ENCODE data around the gene FGF1. TPM values are rescaled to one million over a fixed set of nuclear protein-coding genes. Genes with fewer than 3 reads are reported as not detected.

The FGF1 gene
- total RNA-seq, 1 experiment from 2014 or later, result not detected

DNA sequence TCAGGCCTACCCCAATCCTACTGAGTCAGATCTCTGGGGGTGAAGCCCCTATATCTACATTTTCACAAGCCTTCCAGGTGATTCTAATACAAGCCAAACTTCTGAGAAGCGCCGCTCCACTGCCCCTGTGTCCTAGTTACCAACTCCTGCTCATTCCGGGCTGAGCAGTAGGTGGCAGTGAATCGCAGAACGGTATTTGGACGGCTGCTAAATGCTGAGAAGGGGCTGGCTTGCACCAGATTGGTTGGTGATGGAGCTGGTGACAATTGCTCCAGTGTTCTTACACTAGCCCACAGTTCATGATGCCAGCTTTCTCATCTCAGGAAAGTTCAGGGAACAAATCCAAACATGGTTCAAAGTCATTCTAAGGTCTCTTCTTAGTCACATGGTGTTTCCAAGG lies 31.1 kb upstream of the FGF1 start:
- Histone ChIP-seq H3K27ac (ENCODE audit: low read length) (peak overlapping the region; percentile 45; the same call in 1 of the 2 replicates), H3K9me3 (ENCODE audit: control insufficient read depth, insufficient read depth, low read depth, low read length) (no peaks in the 10 kb centered on the region), H3K4me1 (ENCODE audit: control insufficient read depth, insufficient read depth, low read length) (peaks cover 27% of the 10 kb centered on the region), H3K36me3 (ENCODE audit: control insufficient read depth, insufficient read depth, low read length) (no peaks in the 10 kb centered on the region), H3K4me3 (ENCODE audit: low read depth in 2 of 2, low read length in 2 of 2) (no peak overlapping the region), H3K27me3 (ENCODE audit: control insufficient read depth, insufficient read depth, low read length) (no peaks in the 10 kb centered on the region)
- TF ChIP-seq, protein P1, sequence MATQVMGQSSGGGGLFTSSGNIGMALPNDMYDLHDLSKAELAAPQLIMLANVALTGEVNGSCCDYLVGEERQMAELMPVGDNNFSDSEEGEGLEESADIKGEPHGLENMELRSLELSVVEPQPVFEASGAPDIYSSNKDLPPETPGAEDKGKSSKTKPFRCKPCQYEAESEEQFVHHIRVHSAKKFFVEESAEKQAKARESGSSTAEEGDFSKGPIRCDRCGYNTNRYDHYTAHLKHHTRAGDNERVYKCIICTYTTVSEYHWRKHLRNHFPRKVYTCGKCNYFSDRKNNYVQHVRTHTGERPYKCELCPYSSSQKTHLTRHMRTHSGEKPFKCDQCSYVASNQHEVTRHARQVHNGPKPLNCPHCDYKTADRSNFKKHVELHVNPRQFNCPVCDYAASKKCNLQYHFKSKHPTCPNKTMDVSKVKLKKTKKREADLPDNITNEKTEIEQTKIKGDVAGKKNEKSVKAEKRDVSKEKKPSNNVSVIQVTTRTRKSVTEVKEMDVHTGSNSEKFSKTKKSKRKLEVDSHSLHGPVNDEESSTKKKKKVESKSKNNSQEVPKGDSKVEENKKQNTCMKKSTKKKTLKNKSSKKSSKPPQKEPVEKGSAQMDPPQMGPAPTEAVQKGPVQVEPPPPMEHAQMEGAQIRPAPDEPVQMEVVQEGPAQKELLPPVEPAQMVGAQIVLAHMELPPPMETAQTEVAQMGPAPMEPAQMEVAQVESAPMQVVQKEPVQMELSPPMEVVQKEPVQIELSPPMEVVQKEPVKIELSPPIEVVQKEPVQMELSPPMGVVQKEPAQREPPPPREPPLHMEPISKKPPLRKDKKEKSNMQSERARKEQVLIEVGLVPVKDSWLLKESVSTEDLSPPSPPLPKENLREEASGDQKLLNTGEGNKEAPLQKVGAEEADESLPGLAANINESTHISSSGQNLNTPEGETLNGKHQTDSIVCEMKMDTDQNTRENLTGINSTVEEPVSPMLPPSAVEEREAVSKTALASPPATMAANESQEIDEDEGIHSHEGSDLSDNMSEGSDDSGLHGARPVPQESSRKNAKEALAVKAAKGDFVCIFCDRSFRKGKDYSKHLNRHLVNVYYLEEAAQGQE (IDR thresholded peaks at IDR 0.05; ENCODE audit: insufficient read depth in 1 of 2, low read depth in 2 of 2, low read length in 1 of 2), result no peak
- TF ChIP-seq POLR2AphosphoS5 (IDR thresholded peaks at IDR 0.05; ENCODE audit: low read depth, low read length) (no peak), SIN3A (IDR thresholded peaks at IDR 0.05; ENCODE audit: borderline replicate concordance, insufficient read depth, low read depth, low read length) (no peak)
- ChIA-PET POLR2A (no interaction called here), CTCF (interaction anchor here (0.6 to 4.2 kb wide), 9 partner anchors 9 to 244 kb away, joined by 3 to 35 read pairs (median 15); partner anchors contain the start of gene ARHGAP26)
- in situ Hi-C loops (cut with HindIII; ENCODE audit: low pct_unique_long_range_greater_than_20kb, low sequenced_read_pairs) (no loop called here), intact Hi-C loops (cut with micrococcal nuclease; ENCODE audit: unreplicated experiment) (loop anchor here (1.0 kb wide), 2 partner anchors 163 to 171 kb away; no protein-coding TSS in a partner anchor)
- BruUV-seq (replicated peaks), result no TSS peak
- DNase-seq (ENCODE audit: low read depth, low spot score) (no peak), ATAC-seq (peak; percentile 83)

DNA sequence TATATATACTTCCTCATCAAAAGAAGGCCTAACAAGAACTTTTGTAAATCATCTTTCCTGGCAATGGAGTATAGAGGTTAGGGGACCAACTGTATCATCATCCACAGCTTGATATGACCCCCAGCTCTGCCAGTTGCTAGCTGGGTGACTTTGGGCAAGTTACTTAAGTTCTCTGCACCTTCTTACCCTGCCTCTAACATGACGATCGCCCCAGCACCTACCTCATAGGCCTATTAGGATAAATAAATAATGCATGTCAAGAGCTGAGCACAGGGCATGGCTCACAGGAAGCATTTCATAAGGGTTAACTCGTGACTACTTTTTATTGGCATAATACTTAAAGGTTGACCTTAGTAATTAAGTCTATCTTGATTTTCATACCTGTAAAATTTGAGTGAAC lies 29.4 kb upstream of the FGF1 start:
- intact Hi-C loops (cut with micrococcal nuclease; ENCODE audit: unreplicated experiment) (no loop called here), in situ Hi-C loops (cut with HindIII; ENCODE audit: low pct_unique_long_range_greater_than_20kb, low sequenced_read_pairs) (no loop called here)
- ATAC-seq (no peak), DNase-seq (ENCODE audit: low read depth, low spot score) (no peak)
- no peak overlapping the region for H3K27ac ChIP-seq (ENCODE audit: low read length)
- TF ChIP-seq TCF7L2 (IDR thresholded peaks at IDR 0.05; ENCODE audit: low read depth, low read length), result no peak
- TF ChIP-seq, protein P2, sequence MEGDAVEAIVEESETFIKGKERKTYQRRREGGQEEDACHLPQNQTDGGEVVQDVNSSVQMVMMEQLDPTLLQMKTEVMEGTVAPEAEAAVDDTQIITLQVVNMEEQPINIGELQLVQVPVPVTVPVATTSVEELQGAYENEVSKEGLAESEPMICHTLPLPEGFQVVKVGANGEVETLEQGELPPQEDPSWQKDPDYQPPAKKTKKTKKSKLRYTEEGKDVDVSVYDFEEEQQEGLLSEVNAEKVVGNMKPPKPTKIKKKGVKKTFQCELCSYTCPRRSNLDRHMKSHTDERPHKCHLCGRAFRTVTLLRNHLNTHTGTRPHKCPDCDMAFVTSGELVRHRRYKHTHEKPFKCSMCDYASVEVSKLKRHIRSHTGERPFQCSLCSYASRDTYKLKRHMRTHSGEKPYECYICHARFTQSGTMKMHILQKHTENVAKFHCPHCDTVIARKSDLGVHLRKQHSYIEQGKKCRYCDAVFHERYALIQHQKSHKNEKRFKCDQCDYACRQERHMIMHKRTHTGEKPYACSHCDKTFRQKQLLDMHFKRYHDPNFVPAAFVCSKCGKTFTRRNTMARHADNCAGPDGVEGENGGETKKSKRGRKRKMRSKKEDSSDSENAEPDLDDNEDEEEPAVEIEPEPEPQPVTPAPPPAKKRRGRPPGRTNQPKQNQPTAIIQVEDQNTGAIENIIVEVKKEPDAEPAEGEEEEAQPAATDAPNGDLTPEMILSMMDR (IDR thresholded peaks at IDR 0.05), result no peak
- TF ChIP-seq SIN3A (IDR thresholded peaks at IDR 0.05; ENCODE audit: borderline replicate concordance, insufficient read depth, low read depth, low read length), result no peak
- no peak for TF ChIP-seq POLR2AphosphoS5 (IDR thresholded peaks at IDR 0.05; ENCODE audit: low read depth, low read length)
- TF ChIP-seq, protein P1 (IDR thresholded peaks at IDR 0.05; ENCODE audit: insufficient read depth in 1 of 2, low read depth in 2 of 2, low read length in 1 of 2), result no peak
- ChIA-PET CTCF (interaction anchor here (0.5 to 4.2 kb wide), 3 partner anchors 152 to 174 kb away, joined by 3 to 35 read pairs (median 6); no protein-coding TSS in a partner anchor), POLR2A (no interaction called here)
- H3K4me1 ChIP-seq (ENCODE audit: control insufficient read depth, insufficient read depth, low read length), result peaks cover 14% of the 10 kb centered on the region
- H3K9me3 ChIP-seq (ENCODE audit: control insufficient read depth, insufficient read depth, low read depth, low read length), result no peaks in the 10 kb centered on the region
- no peaks in the 10 kb centered on the region for H3K27me3 ChIP-seq (ENCODE audit: control insufficient read depth, insufficient read depth, low read length)
- no peaks in the 10 kb centered on the region for H3K36me3 ChIP-seq (ENCODE audit: control insufficient read depth, insufficient read depth, low read length)
- no peak overlapping the region for H3K4me3 ChIP-seq (ENCODE audit: low read depth in 2 of 2, low read length in 2 of 2)
- BruUV-seq (replicated peaks), result no TSS peak

Data from Panc1 (cell line).